ENCODE results near the gene MICA.
A peak's percentile ranks its signal among the peaks of the same experiment; 100 is the strongest.

DNA sequence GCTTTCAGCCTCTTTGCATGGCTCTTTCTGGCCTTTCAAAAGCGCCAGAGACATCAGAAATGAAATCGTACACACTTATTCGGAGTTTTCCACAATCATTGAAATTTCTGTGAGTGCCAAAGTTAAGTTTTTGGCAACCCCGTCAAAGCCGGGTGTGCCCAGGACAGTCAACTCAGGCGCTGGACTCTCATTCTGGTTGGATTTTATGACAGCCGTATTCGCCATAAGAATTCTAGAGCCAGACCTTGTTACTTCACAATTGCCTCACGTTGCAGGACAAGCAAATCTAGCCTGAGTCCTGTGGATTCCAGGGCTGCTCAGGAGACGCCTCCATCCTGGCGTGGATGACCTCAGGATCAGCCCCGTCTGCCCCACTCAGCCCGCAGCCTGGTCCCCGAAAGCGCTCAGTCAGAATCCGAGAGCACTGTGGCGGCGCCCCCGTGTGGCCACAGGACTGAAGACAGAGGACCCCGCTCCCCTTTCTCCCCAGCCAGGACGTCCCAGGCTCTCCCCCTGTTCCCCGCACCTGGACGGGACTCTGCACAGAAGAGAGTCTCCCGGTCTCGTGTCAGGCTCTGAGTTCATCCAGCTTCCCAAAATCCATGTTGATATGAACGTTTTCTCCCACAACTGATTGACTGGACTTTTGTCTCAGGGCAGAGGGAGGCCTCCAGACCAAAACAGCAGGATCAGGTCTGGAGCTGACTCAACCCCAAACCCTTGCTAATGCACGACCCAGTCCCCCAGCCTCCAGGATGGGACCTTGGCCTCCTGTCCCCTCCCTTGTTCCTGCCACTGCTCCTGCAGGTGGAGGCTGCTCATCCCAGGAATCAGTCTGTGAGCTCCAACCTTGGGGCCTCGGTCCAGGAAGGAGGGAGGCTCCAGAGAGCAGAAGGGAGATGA lies 38.2 kb downstream of the MICA start:
- TF ChIP-seq, protein P1, sequence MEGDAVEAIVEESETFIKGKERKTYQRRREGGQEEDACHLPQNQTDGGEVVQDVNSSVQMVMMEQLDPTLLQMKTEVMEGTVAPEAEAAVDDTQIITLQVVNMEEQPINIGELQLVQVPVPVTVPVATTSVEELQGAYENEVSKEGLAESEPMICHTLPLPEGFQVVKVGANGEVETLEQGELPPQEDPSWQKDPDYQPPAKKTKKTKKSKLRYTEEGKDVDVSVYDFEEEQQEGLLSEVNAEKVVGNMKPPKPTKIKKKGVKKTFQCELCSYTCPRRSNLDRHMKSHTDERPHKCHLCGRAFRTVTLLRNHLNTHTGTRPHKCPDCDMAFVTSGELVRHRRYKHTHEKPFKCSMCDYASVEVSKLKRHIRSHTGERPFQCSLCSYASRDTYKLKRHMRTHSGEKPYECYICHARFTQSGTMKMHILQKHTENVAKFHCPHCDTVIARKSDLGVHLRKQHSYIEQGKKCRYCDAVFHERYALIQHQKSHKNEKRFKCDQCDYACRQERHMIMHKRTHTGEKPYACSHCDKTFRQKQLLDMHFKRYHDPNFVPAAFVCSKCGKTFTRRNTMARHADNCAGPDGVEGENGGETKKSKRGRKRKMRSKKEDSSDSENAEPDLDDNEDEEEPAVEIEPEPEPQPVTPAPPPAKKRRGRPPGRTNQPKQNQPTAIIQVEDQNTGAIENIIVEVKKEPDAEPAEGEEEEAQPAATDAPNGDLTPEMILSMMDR (IDR thresholded peaks at IDR 0.05; ENCODE audit: low read length), result peak; percentile 84
- TF ChIP-seq EZH2 (optimal IDR thresholded peaks at IDR 0.05; ENCODE audit: low read depth, low read length), result no peak
